HepG2 (cell line): ENCODE data around the gene SPC24. TPM values are rescaled to one million over a fixed set of nuclear protein-coding genes. Genes with fewer than 3 reads are reported as not detected.

ENCODE experiments used
- HNRNPUL1 ChIP-seq: fragments of 200-400 bp; formaldehyde crosslinking; IDR thresholded peaks from 2 replicates; pipeline ENCODE4 v1.6.1; 2017; ENCODE audit warnings: low read depth, mild to moderate bottlenecking, low read length, moderate library complexity
- MAFF ChIP-seq: IDR thresholded peaks from 2 replicates; pipeline ENCODE4 v1.6.1; 2011; ENCODE audit warnings: low read depth, low read length, improper control_type of control experiment
- SAFB2 ChIP-seq: sonication (generic); formaldehyde crosslinking; IDR thresholded peaks from 2 replicates; pipeline ENCODE4 v1.5.1; 2020; ENCODE audit warnings: missing genetic modification reagents, low read depth, mild to moderate bottlenecking, borderline replicate concordance
- TGIF2 ChIP-seq: IDR thresholded peaks from 2 replicates; pipeline ENCODE4 v1.6.1; 2016; ENCODE audit warnings: control low read depth, missing compliant biosample characterization
- ZMYM2 ChIP-seq: sonication (generic); formaldehyde crosslinking; IDR thresholded peaks from 2 replicates; pipeline ENCODE4 v1.8.0; 2022; ENCODE audit warnings: mild to moderate bottlenecking, missing genetic modification reagents
- ZNF124 ChIP-seq: sonication (generic); formaldehyde crosslinking; IDR thresholded peaks from 2 replicates; pipeline ENCODE4 v1.4.0; 2020; ENCODE audit warnings: missing genetic modification reagents
- polyA plus RNA-seq, 8 experiments: library from polyadenylated mRNA; depleted of rRNA in 3 of 8; stranded (reverse) in 7 of 8; unstranded in 1 of 8; fragments of >200 nt; fragmentation: Illumina TruSeq in 4 of 8; extraction: Trizol in 4 of 8; gene quantifications; 2 replicates each; pipeline versions ENCODE4 v1.2.1 to v1.2.3, GENCODE V29; 2011 to 2016; ENCODE audit warnings: low read depth in 4 of 8, missing spikeins in 1 of 8, mixed read lengths in 1 of 8; ENCODE audit not compliant: insufficient read depth in 1 of 8
- total RNA-seq, 5 experiments: library from RNA; depleted of rRNA; stranded (reverse); fragments of >200 nt; fragmentation: Illumina TruSeq; extraction: Trizol; gene quantifications; 2 replicates each; pipeline ENCODE4 v1.2.3, GENCODE V29; 2016; ENCODE audit warnings: low read depth in 1 of 5
- TF ChIP-seq, protein P1 (sequence below): sonication (generic); formaldehyde crosslinking; IDR thresholded peaks from 2 replicates; pipeline ENCODE4 v1.4.0; 2020; ENCODE audit warnings: mild to moderate bottlenecking, missing genetic modification reagents
- TF ChIP-seq, protein P2 (sequence below): sonication (generic); formaldehyde crosslinking; IDR thresholded peaks from one replicate; pipeline ENCODE4 v1.5.1; 2020; ENCODE audit warnings: mild to moderate bottlenecking, missing genetic modification reagents; ENCODE audit errors: not compliant biosample characterization

The SPC24 gene
- total and polyA plus RNA-seq, 2 of the 13 experiments (the other 11 are each of a cell fraction or from before 2014, with no cell fraction given) = 10.0 to 46.2 TPM

DNA sequence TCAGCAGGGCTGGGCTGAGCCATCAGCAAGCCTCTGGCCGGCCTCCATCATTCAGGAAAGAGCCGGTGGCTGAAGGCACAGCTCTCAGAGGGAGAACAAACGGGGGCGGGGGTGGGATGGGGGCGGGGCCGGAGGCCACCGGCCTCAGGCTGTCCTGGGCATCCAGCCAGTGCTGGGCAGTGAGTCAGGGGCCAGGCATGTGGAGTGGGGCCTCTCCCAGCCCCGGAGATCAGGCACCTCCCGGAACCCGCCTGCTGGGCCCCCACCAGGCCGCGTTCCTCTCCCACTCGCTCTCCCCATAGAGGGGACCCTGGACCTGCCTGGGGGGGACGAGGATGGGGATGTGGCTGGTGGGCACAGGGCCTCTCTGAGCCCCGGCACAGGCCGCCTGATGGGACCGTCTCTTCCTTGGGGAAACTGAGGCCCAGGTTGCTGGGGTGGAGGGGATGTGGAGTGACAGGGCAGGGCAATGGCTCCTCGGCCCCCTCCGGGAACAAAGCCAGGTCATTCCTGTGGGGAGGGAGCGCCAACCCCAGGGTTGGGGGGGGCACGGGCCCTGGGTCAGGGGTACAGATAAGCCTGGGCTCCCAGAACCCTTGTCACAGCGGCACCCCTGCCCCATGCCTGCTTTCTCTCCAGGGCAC, 12.9 kb downstream of the SPC24 start (continued):
- TF ChIP-seq, protein P1, sequence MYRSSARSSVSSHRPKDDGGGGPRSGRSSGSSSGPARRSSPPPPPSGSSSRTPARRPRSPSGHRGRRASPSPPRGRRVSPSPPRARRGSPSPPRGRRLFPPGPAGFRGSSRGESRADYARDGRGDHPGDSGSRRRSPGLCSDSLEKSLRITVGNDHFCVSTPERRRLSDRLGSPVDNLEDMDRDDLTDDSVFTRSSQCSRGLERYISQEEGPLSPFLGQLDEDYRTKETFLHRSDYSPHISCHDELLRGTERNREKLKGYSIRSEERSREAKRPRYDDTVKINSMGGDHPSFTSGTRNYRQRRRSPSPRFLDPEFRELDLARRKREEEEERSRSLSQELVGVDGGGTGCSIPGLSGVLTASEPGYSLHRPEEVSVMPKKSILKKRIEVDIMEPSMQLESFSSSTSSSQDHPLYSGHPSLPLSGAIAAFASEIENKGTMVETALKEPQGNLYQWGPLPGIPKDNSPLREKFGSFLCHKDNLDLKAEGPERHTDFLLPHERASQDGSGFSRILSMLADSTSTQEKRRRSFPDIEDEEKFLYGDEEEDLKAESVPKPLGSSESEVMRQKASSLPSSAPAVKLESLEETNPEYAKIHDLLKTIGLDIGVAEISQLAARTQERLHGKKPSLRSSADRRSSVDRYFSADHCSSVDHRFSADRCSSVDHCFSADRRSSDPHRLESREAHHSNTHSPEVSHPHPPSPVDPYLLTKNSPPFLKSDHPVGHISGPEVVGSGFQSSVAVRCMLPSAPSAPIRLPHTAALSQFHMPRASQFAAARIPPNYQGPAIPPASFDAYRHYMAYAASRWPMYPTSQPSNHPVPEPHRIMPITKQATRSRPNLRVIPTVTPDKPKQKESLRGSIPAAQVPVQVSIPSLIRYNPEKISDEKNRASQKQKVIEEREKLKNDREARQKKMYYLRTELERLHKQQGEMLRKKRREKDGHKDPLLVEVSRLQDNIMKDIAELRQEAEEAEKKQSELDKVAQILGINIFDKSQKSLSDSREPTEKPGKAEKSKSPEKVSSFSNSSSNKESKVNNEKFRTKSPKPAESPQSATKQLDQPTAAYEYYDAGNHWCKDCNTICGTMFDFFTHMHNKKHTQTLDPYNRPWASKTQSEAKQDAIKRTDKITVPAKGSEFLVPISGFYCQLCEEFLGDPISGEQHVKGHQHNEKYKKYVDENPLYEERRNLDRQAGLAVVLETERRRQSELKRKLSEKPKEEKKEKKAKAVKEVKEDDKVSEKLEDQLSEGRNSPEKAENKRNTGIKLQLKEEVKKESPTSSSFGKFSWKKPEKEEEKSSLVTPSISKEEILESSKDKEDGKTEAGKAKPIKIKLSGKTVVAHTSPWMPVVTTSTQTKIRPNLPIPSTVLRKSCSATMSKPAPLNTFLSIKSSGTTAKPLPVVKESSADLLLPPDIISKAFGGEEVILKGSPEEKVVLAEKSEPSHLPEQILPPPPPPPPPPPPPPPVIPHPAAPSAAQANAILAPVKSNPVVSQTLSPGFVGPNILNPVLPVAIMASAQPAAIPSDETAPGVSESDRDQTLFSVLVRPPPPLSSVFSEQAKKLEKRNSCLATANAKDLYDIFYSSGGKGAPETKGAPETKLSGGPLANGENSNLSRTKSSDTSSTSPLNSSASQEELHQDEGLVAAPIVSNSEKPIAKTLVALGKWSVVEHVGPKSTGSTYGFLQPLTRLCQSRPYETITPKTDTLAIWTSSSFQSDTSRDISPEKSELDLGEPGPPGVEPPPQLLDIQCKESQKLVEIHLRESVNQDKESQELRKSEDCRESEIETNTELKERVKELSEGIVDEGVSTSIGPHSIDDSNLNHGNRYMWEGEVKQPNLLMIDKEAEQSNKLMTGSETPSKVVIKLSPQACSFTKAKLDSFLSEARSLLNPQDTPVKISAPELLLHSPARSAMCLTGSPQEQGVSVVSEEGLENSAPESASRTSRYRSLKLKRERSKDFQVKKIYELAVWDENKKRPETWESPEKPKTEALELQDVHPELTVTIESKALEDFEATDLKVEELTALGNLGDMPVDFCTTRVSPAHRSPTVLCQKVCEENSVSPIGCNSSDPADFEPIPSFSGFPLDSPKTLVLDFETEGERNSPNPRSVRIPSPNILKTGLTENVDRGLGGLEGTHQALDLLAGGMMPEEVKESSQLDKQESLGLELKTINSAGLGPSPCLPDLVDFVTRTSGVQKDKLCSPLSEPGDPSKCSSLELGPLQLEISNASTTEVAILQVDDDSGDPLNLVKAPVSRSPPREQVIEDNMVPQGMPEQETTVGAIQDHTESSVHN (CRISPR knock-in tag) = no peak
- no peak for TF ChIP-seq TGIF2 (CRISPR knock-in tag)
- no peak for TF ChIP-seq ZNF124 (CRISPR knock-in tag)
- TF ChIP-seq SAFB2 = no peak
- TF ChIP-seq ZMYM2 (CRISPR knock-in tag) = no peak
- TF ChIP-seq, protein P2, sequence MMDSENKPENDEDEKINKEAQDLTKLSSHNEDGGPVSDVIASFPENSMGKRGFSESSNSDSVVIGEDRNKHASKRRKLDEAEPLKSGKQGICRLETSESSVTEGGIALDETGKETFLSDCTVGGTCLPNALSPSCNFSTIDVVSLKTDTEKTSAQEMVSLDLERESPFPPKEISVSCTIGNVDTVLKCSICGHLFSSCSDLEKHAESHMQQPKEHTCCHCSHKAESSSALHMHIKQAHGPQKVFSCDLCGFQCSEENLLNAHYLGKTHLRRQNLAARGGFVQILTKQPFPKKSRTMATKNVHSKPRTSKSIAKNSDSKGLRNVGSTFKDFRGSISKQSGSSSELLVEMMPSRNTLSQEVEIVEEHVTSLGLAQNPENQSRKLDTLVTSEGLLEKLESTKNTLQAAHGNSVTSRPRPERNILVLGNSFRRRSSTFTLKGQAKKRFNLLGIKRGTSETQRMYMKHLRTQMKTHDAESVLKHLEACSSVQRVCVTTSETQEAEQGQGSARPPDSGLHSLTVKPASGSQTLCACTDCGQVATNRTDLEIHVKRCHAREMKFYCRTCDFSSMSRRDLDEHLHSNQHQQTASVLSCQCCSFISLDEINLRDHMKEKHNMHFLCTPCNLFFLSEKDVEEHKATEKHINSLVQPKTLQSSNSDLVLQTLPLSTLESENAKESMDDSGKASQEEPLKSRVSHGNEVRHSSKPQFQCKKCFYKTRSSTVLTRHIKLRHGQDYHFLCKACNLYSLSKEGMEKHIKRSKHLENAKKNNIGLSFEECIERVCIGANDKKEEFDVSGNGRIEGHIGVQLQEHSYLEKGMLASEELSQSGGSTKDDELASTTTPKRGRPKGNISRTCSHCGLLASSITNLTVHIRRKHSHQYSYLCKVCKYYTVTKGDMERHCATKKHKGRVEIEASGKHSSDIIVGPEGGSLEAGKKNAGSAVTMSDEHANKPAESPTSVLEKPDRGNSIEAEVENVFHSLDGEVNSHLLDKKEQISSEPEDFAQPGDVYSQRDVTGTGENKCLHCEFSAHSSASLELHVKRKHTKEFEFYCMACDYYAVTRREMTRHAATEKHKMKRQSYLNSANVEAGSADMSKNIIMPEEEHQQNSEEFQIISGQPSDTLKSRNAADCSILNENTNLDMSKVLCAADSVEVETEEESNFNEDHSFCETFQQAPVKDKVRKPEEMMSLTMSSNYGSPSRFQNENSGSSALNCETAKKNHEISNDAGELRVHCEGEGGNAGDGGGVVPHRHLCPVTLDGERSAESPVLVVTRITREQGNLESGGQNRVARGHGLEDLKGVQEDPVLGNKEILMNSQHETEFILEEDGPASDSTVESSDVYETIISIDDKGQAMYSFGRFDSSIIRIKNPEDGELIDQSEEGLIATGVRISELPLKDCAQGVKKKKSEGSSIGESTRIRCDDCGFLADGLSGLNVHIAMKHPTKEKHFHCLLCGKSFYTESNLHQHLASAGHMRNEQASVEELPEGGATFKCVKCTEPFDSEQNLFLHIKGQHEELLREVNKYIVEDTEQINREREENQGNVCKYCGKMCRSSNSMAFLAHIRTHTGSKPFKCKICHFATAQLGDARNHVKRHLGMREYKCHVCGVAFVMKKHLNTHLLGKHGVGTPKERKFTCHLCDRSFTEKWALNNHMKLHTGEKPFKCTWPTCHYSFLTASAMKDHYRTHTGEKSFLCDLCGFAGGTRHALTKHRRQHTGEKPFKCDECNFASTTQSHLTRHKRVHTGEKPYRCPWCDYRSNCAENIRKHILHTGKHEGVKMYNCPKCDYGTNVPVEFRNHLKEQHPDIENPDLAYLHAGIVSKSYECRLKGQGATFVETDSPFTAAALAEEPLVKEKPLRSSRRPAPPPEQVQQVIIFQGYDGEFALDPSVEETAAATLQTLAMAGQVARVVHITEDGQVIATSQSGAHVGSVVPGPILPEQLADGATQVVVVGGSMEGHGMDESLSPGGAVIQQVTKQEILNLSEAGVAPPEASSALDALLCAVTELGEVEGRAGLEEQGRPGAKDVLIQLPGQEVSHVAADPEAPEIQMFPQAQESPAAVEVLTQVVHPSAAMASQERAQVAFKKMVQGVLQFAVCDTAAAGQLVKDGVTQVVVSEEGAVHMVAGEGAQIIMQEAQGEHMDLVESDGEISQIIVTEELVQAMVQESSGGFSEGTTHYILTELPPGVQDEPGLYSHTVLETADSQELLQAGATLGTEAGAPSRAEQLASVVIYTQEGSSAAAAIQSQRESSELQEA (CRISPR knock-in tag) = no peak
- no peak for TF ChIP-seq MAFF
- no peak for TF ChIP-seq HNRNPUL1
